ENCODE measurements around the gene TRUB1. TPM values are rescaled to one million over a fixed set of nuclear protein-coding genes. Genes with fewer than 3 reads are reported as not detected.
A peak's percentile ranks its signal among the peaks of the same experiment; 100 is the strongest.

Gene TRUB1
- total and polyA plus RNA-seq, 12 donors, result 7.9 to 106 (median 52.4) TPM

- Histone ChIP-seq H3K9me3 (replicated peaks in 1 of 3) (no peaks in the 10 kb centered on the region), H3K27me3 (no peaks in the 10 kb centered on the region), H3K36me3 (replicated peaks in 1 of 2) (no peaks in the 10 kb centered on the region), H3K27ac (peak overlapping the region in 4 of 5 donors; percentile 40 to 55 (median 44)), H3K4me3 (no peak overlapping the region), H3K4me1 (replicated peaks in 1 of 2) (peaks cover 10 to 12% of the 10 kb centered on the region in 2 donors)
- no peak for TF ChIP-seq POLR2A (IDR thresholded peaks at IDR 0.05)
- TF ChIP-seq CTCF (IDR thresholded peaks at IDR 0.05), result no peak
- DNase-seq, result peak in 1 of 7 donors; percentile 19
- 31 to 46% (median 42%) methylated on average over 5 of the region's 5 CpGs for WGBS, 4 donors
- intact Hi-C loops (cut with DNase I), result no loop called here
Measured at GRCh38 chr10:114911801-114912469, 26.1 kb upstream of the TRUB1 start.

- Histone ChIP-seq H3K4me3 (no peak overlapping the region), H3K36me3 (replicated peaks in 1 of 2) (no peaks in the 10 kb centered on the region), H3K9me3 (replicated peaks in 1 of 3) (no peaks in the 10 kb centered on the region), H3K27me3 (no peaks in the 10 kb centered on the region), H3K4me1 (replicated peaks in 1 of 2) (peaks cover 10 to 12% of the 10 kb centered on the region in 2 donors), H3K27ac (peak overlapping the region in 3 of 5 donors; percentile 40 to 55 (median 46))
- DNase-seq, result no peak
- intact Hi-C loops (cut with DNase I), result no loop called here
- no peak for TF ChIP-seq CTCF (IDR thresholded peaks at IDR 0.05)
- TF ChIP-seq POLR2A (IDR thresholded peaks at IDR 0.05), result no peak
- 62 to 71% (median 65%) methylated on average over 2 of the region's 2 CpGs for whole genome bisulfite sequencing, 4 donors
Measured at GRCh38 chr10:114912470-114912859, 25.5 kb upstream of the TRUB1 start.

- no peak overlapping the region for H3K27ac ChIP-seq
Measured at GRCh38 chr10:114914560-114914959, 23.4 kb upstream of the TRUB1 start.

GRCh38 chr10:114915294-114915693 lies 22.7 kb upstream of the TRUB1 start:
- Histone ChIP-seq H3K4me1 (replicated peaks in 1 of 2) (peaks cover 10 to 12% of the 10 kb centered on the region in 2 donors), H3K27me3 (no peaks in the 10 kb centered on the region), H3K27ac (no peak overlapping the region), H3K36me3 (replicated peaks in 1 of 2) (no peaks in the 10 kb centered on the region), H3K4me3 (no peak overlapping the region), H3K9me3 (replicated peaks in 1 of 3) (no peaks in the 10 kb centered on the region)
- no peak for TF ChIP-seq CTCF (IDR thresholded peaks at IDR 0.05)
- TF ChIP-seq POLR2A (IDR thresholded peaks at IDR 0.05), result no peak
- no peak for DNase-seq
- intact Hi-C loops (cut with DNase I), result no loop called here
- WGBS, 4 donors, result 64 to 78% (median 71%) methylated on average over 2 of the region's 2 CpGs

More at GRCh38 chr10:114914560-114914959, 23.4 kb upstream of the TRUB1 start:
- H3K36me3 ChIP-seq (replicated peaks in 1 of 2), result no peaks in the 10 kb centered on the region
- no peaks in the 10 kb centered on the region for H3K9me3 ChIP-seq (replicated peaks in 1 of 3)
- H3K27me3 ChIP-seq, result no peaks in the 10 kb centered on the region
- no peak overlapping the region for H3K4me3 ChIP-seq
- intact Hi-C loops (cut with DNase I), result no loop called here
- TF ChIP-seq POLR2A (IDR thresholded peaks at IDR 0.05) (no peak), CTCF (IDR thresholded peaks at IDR 0.05) (no peak)
- peaks cover 10 to 12% of the 10 kb centered on the region in 2 donors for H3K4me1 ChIP-seq (replicated peaks in 1 of 2)
- DNase-seq, result no peak
- 78 to 92% (median 86%) methylated on average over 3 of the region's 3 CpGs for WGBS, 4 donors
